Common myeloid progenitor, CD34-positive (primary cell): ENCODE results near the gene NKX2-1.
A peak's percentile ranks its signal among the peaks of the same experiment; 100 is the strongest.

ENCODE experiments used
- CTCF ChIA-PET: fragments of 350-600 bp; sonication (Branson Sonifier 250); formaldehyde crosslinking; loops from one replicate; lab custom pipeline; 2021; ENCODE audit warnings: antibody characterized with exemption; lab: Charles Lee
- POLR2A ChIA-PET: fragments of 350-600 bp; sonication (Branson Sonifier 250); formaldehyde crosslinking; loops from one replicate; lab custom pipeline; 2021; ENCODE audit warnings: antibody characterized with exemption; lab: Charles Lee
- DNase-seq, 3 donors: peaks; one replicate each; pipeline versions ENCODE4 v3.0.0 to v3.0.0-alpha.2; 2013
- H3K27ac ChIP-seq, 2 experiments: 1 replicate in 1 of 2; 2 replicates in 1 of 2; pipeline ENCODE4 v1.7.0; 2013; ENCODE audit warnings: inconsistent platforms in 2 of 2, low read length in 2 of 2, mild to moderate bottlenecking in 2 of 2, low read depth in 1 of 2, moderate library complexity in 1 of 2; ENCODE audit not compliant: severe bottlenecking in 2 of 2, insufficient read depth in 1 of 2, poor library complexity in 1 of 2
- H3K27me3 ChIP-seq, 5 experiments: replicated peaks in 2 of 5; 1 replicate in 3 of 5; 2 replicates in 2 of 5; pipeline versions ENCODE4 v1.6.1 to v1.7.0; 2013; ENCODE audit warnings: low read length in 4 of 5, mild to moderate bottlenecking in 2 of 5, moderate library complexity in 2 of 5, inconsistent platforms in 1 of 5; ENCODE audit not compliant: insufficient read depth in 5 of 5, control insufficient read depth in 4 of 5
- H3K36me3 ChIP-seq, 4 experiments: 1 replicate in 2 of 4; 2 replicates in 2 of 4; pipeline versions ENCODE4 v1.6.1 to v1.7.0; 2013; ENCODE audit warnings: low read length in 3 of 4, control low read depth in 1 of 4, mild to moderate bottlenecking in 1 of 4; ENCODE audit not compliant: control insufficient read depth in 4 of 4, insufficient read depth in 4 of 4
- H3K4me1 ChIP-seq, 4 experiments: 1 replicate in 3 of 4; 2 replicates in 1 of 4; pipeline versions ENCODE4 v1.6.1 to v1.7.1; 2013; ENCODE audit warnings: low read length in 3 of 4, mild to moderate bottlenecking in 3 of 4, control low read depth in 1 of 4, inconsistent platforms in 1 of 4, moderate library complexity in 1 of 4; ENCODE audit not compliant: control insufficient read depth in 4 of 4, insufficient read depth in 4 of 4; ENCODE audit errors: control extremely low read depth in 1 of 4
- H3K4me3 ChIP-seq, 7 experiments: 1 replicate in 4 of 7; 2 replicates in 3 of 7; pipeline versions ENCODE4 v1.5.1 to v1.7.0; 2013; ENCODE audit warnings: mild to moderate bottlenecking in 7 of 7, low read length in 6 of 7, moderate library complexity in 6 of 7, inconsistent platforms in 2 of 7, low read depth in 2 of 7, control low read depth in 1 of 7; ENCODE audit not compliant: insufficient read depth in 4 of 7, control insufficient read depth in 1 of 7; ENCODE audit errors: extremely low read depth in 1 of 7
- H3K9me3 ChIP-seq, 5 experiments: 1 replicate in 4 of 5; 2 replicates in 1 of 5; pipeline versions ENCODE4 v1.6.1 to v1.7.1; 2013; ENCODE audit warnings: low read length in 4 of 5, mild to moderate bottlenecking in 2 of 5, inconsistent platforms in 1 of 5, low read depth in 1 of 5, moderate library complexity in 1 of 5; ENCODE audit not compliant: control insufficient read depth in 4 of 5, insufficient read depth in 2 of 5; ENCODE audit errors: control extremely low read depth in 1 of 5
- WGBS: methylation state at CpG from one replicate; pipeline ENCODE4 v1.1.5; 2013; ENCODE audit not compliant: insufficient coverage; 5-methylcytosine and 5-hydroxymethylcytosine counted together

NKX2-1 gene

GRCh38 chr14:36522347-36522971, 2.4 kb upstream of the NKX2-1 start:
- Histone ChIP-seq H3K27me3 (peaks cover 13 to 99% (median 59%) of the 10 kb centered on the region in 5 experiments), H3K27ac (no peak overlapping the region), H3K4me1 (peaks cover 0 to 35% (median 14%) of the 10 kb centered on the region in 4 experiments), H3K36me3 (no peaks in the 10 kb centered on the region), H3K4me3 (no peak overlapping the region), H3K9me3 (peaks cover 0 to 10% (median 0%) of the 10 kb centered on the region in 5 experiments)
- POLR2A ChIA-PET = no interaction called here
- peak in 1 of 3 donors; percentile 8 for DNase-seq
- CTCF ChIA-PET = interaction anchor here (1.1 to 2.2 kb wide), 7 partner anchors 11 to 35 kb away, joined by 3 to 5 read pairs (median 4); no protein-coding TSS in a partner anchor
- 5% methylated on average over 31 of the region's 36 CpGs for WGBS

DNA sequence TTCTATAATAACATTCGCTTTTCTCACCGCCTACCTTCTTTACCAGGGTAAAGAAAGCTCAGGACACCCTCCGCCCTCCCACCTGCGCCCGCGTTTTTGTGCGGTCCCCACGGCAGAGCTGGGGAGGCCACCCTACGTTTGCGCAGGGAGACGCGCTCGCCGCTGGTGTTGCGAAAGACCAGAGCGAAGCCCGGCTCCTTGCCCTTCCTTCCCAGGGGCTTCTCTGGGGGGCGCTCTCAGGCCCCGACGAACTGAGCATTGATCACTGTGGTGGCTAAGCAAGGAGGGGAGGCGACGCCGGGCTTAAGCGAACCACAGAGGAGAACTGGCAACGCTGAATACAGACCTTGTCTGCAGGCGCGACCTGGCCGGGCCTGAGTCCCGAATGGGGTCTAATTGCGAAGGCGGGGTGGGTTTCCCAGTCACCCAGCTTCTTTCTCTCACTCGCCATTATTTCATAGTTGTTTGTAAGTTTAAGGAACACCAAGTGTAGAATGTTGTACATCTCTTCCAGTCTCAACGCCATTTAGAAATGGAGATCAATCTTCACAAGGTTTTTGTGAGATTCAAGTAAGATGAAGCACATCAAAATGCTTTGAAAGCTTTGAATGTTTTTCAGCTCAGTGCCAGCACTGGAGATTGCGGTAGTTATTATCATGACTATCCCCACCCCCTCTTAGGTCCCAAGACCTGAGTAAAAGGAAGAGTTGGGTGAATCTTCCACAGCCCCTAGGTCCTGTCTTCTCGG, 1.7 kb upstream of the NKX2-1 start:
- H3K27me3 ChIP-seq = peaks cover 13 to 99% (median 57%) of the 10 kb centered on the region in 5 experiments
- CTCF ChIA-PET = interaction anchor here (1.1 to 2.2 kb wide), 9 partner anchors 9 to 36 kb away, joined by 3 to 11 read pairs (median 4); no protein-coding TSS in a partner anchor
- no peak overlapping the region for H3K27ac ChIP-seq
- peak overlapping the region in 1 of 7 experiments; percentile 58 for H3K4me3 ChIP-seq
- H3K36me3 ChIP-seq = no peaks in the 10 kb centered on the region
- H3K4me1 ChIP-seq = peaks cover 0 to 38% (median 15%) of the 10 kb centered on the region in 4 experiments
- peak in 1 of 3 donors; percentile 10 for DNase-seq
- H3K9me3 ChIP-seq = peaks cover 0 to 10% (median 0%) of the 10 kb centered on the region in 5 experiments
- 7% methylated on average over 19 of the region's 35 CpGs for WGBS
- POLR2A ChIA-PET = interaction anchor here (0.6 kb wide), 1 partner anchor 8 kb away, joined by 3 read pairs; no protein-coding TSS in a partner anchor

- POLR2A ChIA-PET = interaction anchor here (0.6 kb wide), 1 partner anchor 7 kb away, joined by 3 read pairs; no protein-coding TSS in a partner anchor
- Histone ChIP-seq H3K36me3 (no peaks in the 10 kb centered on the region), H3K4me3 (peak overlapping the region in 4 of 7 experiments; percentile 11 to 58 (median 32)), H3K27me3 (peaks cover 9 to 99% (median 57%) of the 10 kb centered on the region in 5 experiments), H3K27ac (no peak overlapping the region), H3K4me1 (peaks cover 0 to 38% (median 15%) of the 10 kb centered on the region in 4 experiments), H3K9me3 (peaks cover 0 to 9% (median 0%) of the 10 kb centered on the region in 5 experiments)
- DNase-seq = peak in 1 of 3 donors; percentile 39
- WGBS = under 1% methylated on average over 59 of the region's 63 CpGs
- CTCF ChIA-PET = interaction anchor here (1.2 to 1.5 kb wide), 5 partner anchors 8 to 34 kb away, joined by 3 to 11 read pairs (median 3); no protein-coding TSS in a partner anchor
Measured at GRCh38 chr14:36520601-36521525, 831 bp upstream of the NKX2-1 start.

DNA sequence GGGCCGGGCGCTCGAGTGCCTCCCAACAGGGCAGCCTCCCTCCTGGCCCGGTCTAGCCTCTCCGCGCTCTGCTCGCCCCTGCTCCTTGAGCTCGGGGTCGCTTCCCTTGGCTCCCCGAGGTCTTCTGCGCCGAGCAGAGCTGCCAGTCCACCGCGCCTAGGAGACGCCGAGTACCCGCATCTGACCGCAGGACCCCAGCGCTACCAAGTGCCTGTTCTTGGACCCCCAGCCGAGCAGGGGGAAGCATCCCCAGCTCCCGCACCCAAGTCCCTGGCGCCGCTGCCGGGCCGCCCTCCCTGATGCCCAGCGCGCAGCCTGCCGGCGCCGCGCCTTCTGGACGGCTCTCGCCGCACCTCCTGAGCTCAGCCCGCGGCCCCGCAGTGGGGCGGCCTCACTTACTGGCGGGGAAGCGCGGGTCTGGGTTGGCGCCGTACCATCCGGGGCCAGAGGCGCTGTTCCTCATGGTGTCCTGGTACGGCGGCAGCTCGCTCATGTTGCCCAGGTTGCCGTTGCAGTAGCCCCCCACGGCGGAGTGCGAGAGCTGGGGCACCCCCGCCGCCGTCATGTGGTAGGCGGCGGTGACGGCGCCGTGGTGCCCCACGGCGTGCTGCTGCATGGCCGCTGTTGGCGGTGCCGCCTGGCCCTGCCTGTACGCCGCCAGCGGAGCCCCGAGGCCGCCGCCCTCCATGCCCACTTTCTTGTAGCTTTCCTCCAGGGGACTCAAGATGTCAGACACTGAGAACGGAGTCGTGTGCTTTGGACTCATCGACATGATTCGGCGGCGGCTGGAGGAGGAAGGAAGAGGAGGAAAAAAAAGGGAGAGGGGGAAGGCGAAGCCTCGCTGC, 1.2 kb downstream of the NKX2-1 start:
- H3K9me3 ChIP-seq = peaks cover 0 to 7% (median 0%) of the 10 kb centered on the region in 5 experiments
- H3K27me3 ChIP-seq = peaks cover 7 to 99% (median 62%) of the 10 kb centered on the region in 5 experiments
- H3K36me3 ChIP-seq = no peaks in the 10 kb centered on the region
- DNase-seq = no peak
- ChIA-PET POLR2A (no interaction called here), CTCF (interaction anchor here (0.7 to 1.4 kb wide), 2 partner anchors 13 to 30 kb away, joined by 3 to 4 read pairs; no protein-coding TSS in a partner anchor)
- peaks cover 0 to 34% (median 14%) of the 10 kb centered on the region in 4 experiments for H3K4me1 ChIP-seq
- peak overlapping the region in 5 of 7 experiments; percentile 23 to 58 (median 44) for H3K4me3 ChIP-seq
- WGBS = 2% methylated on average over 47 of the region's 79 CpGs
- no peak overlapping the region for H3K27ac ChIP-seq

GRCh38 chr14:36518031-36518585, 1.9 kb downstream of the NKX2-1 start:
- DNase-seq = no peak
- ChIA-PET CTCF (interaction anchor here (1.4 kb wide), 1 partner anchor 12 kb away, joined by 4 read pairs; no protein-coding TSS in a partner anchor), POLR2A (no interaction called here)
- 3% methylated on average over 25 of the region's 34 CpGs for WGBS
- H3K9me3 ChIP-seq = peaks cover 0 to 4% (median 0%) of the 10 kb centered on the region in 5 experiments
- H3K4me3 ChIP-seq = no peak overlapping the region
- H3K27me3 ChIP-seq = peaks cover 7 to 99% (median 65%) of the 10 kb centered on the region in 5 experiments
- no peaks in the 10 kb centered on the region for H3K36me3 ChIP-seq
- no peak overlapping the region for H3K27ac ChIP-seq
- H3K4me1 ChIP-seq = peaks cover 0 to 34% (median 14%) of the 10 kb centered on the region in 4 experiments
